SK-N-SH treated with all-trans-retinoic acid at 6 μM for 48 hours (cell line): Measurements from ENCODE around the gene GHRHR.

Source experiments
- ATAC-seq: fragments of 200-7000 bp; cut with Tn5 transposase; 3 replicates; pipeline ENCODE4 v1.9.1; 2020; ENCODE audit warnings: mild to moderate bottlenecking, moderate library complexity
- BACH2 ChIP-seq: fragments of 250-450 bp; sonication (Bioruptor Pico); IDR thresholded peaks from 2 replicates; pipeline ENCODE4 v1.9.0; 2021; ENCODE audit warnings: mild to moderate bottlenecking, borderline replicate concordance
- CSDC2 ChIP-seq: fragments of 250-450 bp; sonication (Bioruptor Pico); IDR thresholded peaks from 2 replicates; pipeline ENCODE4 v1.5.0; 2020; ENCODE audit warnings: mild to moderate bottlenecking, moderate library complexity
- ESRRG ChIP-seq: fragments of 250-450 bp; sonication (Bioruptor Pico); IDR thresholded peaks from 2 replicates; pipeline ENCODE4 v1.6.1; 2021; ENCODE audit warnings: mild to moderate bottlenecking
- GLIS3 ChIP-seq: fragments of 250-450 bp; sonication (Bioruptor Pico); IDR thresholded peaks from 2 replicates; pipeline ENCODE4 v1.5.0; 2020; ENCODE audit warnings: mild to moderate bottlenecking, moderate library complexity
- ISL1 ChIP-seq: fragments of 250-450 bp; sonication (Bioruptor Pico); IDR thresholded peaks from 2 replicates; pipeline ENCODE4 v2.1.2; 2022; ENCODE audit warnings: mild to moderate bottlenecking, moderate library complexity
- OSR1 ChIP-seq: fragments of 250-450 bp; sonication (Bioruptor Pico); IDR thresholded peaks from 2 replicates; pipeline ENCODE4 v1.8.0; 2022; ENCODE audit warnings: moderate library complexity, mild to moderate bottlenecking, inconsistent platforms
- PPARA ChIP-seq: fragments of 250-450 bp; sonication (Bioruptor Pico); IDR thresholded peaks from 2 replicates; pipeline ENCODE4 v1.5.0; 2020; ENCODE audit warnings: mild to moderate bottlenecking, borderline replicate concordance
- RARB ChIP-seq: fragments of 250-450 bp; sonication (Bioruptor Pico); IDR thresholded peaks from 2 replicates; pipeline ENCODE4 v1.8.0; 2021; ENCODE audit warnings: mild to moderate bottlenecking, moderate library complexity
- SNAI2 ChIP-seq: fragments of 250-450 bp; sonication (Bioruptor Pico); IDR thresholded peaks from 2 replicates; pipeline ENCODE4 v1.5.0; 2020; ENCODE audit warnings: mild to moderate bottlenecking, moderate library complexity
- TCF4 ChIP-seq: fragments of 250-450 bp; sonication (Bioruptor Pico); IDR thresholded peaks from 2 replicates; pipeline ENCODE4 v1.8.0; 2021; ENCODE audit warnings: mild to moderate bottlenecking, moderate library complexity, borderline replicate concordance
- ZC3H10 ChIP-seq: fragments of 250-450 bp; sonication (Bioruptor Pico); IDR thresholded peaks from 2 replicates; pipeline ENCODE4 v1.5.1; 2021; ENCODE audit warnings: mild to moderate bottlenecking, moderate library complexity
- ZFP3 ChIP-seq: fragments of 250-450 bp; sonication (Bioruptor Pico); IDR thresholded peaks from 2 replicates; pipeline ENCODE4 v1.5.0; 2020; ENCODE audit warnings: mild to moderate bottlenecking, moderate library complexity
- ZNF565 ChIP-seq: fragments of 450-650 bp; formaldehyde crosslinking; conservative IDR thresholded peaks from 2 replicates; pipeline ENCODE4 v1.5.0; 2020; ENCODE audit warnings: low read depth, mild to moderate bottlenecking, moderate library complexity
- ZNF70 ChIP-seq: fragments of 450-650 bp; formaldehyde crosslinking; IDR thresholded peaks from 2 replicates; pipeline ENCODE4 v1.5.0; 2020; ENCODE audit warnings: mild to moderate bottlenecking, moderate library complexity
- ZNF8 ChIP-seq: fragments of 450-650 bp; formaldehyde crosslinking; IDR thresholded peaks from 2 replicates; pipeline ENCODE4 v1.5.0; 2020; ENCODE audit warnings: mild to moderate bottlenecking, moderate library complexity
- TF ChIP-seq, protein P1 (sequence below): fragments of 250-450 bp; sonication (Bioruptor Pico); IDR thresholded peaks from 2 replicates; pipeline ENCODE4 v1.5.1; 2021; ENCODE audit warnings: mild to moderate bottlenecking, moderate library complexity
- TF ChIP-seq, protein P2 (sequence below): fragments of 250-450 bp; sonication (Bioruptor Pico); IDR thresholded peaks from 2 replicates; pipeline ENCODE4 v1.5.0; 2020; ENCODE audit warnings: mild to moderate bottlenecking, moderate library complexity
- TF ChIP-seq, protein P3 (sequence below): fragments of 250-450 bp; sonication (Bioruptor Pico); IDR thresholded peaks from 2 replicates; pipeline ENCODE4 v1.8.0; 2020; ENCODE audit warnings: mild to moderate bottlenecking, moderate library complexity, borderline replicate concordance
- TF ChIP-seq, protein P4 (sequence below): fragments of 250-450 bp; sonication (Bioruptor Pico); IDR thresholded peaks from 2 replicates; pipeline ENCODE4 v1.8.0; 2021; ENCODE audit warnings: low read depth, mild to moderate bottlenecking, moderate library complexity, borderline replicate concordance

GHRHR gene

DNA sequence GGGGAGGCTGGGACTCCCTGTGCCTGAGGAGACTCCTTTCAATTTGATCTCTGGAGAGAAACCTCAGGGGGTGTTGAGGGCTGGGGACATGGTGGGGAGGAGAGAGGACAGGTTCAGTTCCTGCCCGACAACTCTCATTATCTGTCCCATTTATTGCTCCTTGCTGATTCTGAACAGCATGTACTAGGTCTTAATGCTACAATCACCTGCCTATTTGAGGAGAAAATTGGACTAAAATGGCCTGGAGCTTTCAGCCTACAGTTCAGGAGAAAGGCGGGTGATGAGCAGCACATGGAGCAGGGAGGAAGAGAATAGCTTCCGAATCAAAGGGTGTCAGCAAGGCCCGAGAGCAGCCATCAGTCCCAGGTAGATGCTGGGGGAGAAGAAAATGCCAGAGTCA, 58.4 kb downstream of the GHRHR start:
- ATAC-seq: no peak
- no peak for TF ChIP-seq BACH2 (CRISPR knock-in tag)
- no peak for TF ChIP-seq SNAI2 (CRISPR knock-in tag)
- no peak for TF ChIP-seq GLIS3 (CRISPR knock-in tag)
- TF ChIP-seq ZNF8: no peak
- no peak for TF ChIP-seq CSDC2 (CRISPR knock-in tag)
- TF ChIP-seq RARB (CRISPR knock-in tag): no peak
- no peak for TF ChIP-seq ZC3H10 (CRISPR knock-in tag)
- TF ChIP-seq ZNF565: no peak
- TF ChIP-seq OSR1 (CRISPR knock-in tag): no peak
- TF ChIP-seq ESRRG (CRISPR knock-in tag): no peak
- TF ChIP-seq, protein P1, sequence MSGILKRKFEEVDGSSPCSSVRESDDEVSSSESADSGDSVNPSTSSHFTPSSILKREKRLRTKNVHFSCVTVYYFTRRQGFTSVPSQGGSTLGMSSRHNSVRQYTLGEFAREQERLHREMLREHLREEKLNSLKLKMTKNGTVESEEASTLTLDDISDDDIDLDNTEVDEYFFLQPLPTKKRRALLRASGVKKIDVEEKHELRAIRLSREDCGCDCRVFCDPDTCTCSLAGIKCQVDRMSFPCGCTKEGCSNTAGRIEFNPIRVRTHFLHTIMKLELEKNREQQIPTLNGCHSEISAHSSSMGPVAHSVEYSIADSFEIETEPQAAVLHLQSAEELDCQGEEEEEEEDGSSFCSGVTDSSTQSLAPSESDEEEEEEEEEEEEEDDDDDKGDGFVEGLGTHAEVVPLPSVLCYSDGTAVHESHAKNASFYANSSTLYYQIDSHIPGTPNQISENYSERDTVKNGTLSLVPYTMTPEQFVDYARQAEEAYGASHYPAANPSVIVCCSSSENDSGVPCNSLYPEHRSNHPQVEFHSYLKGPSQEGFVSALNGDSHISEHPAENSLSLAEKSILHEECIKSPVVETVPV: no peak

DNA sequence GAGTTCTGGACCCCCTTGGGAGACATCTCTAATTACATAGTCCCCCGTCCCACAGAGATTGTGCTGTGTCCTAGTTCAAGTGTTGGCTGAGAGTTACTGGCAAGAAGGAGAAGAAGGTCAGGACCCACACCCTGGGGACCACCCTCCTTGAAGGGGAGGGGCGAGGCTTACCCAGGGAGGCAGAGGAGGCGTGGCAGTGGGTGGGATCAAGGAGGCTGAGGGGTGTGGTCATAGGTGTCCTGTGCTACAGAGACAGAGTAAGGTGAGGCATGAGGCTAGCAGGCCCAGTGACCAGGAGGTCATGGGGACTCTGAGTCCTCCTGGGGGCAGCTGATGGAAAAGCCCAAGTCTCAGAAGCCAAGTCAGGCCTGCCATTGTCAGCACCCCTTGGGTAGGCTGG, 59.0 kb downstream of the GHRHR start:
- ATAC-seq: no peak
- TF ChIP-seq ISL1 (CRISPR knock-in tag) (no peak), GLIS3 (CRISPR knock-in tag) (no peak)
- TF ChIP-seq, protein P2, sequence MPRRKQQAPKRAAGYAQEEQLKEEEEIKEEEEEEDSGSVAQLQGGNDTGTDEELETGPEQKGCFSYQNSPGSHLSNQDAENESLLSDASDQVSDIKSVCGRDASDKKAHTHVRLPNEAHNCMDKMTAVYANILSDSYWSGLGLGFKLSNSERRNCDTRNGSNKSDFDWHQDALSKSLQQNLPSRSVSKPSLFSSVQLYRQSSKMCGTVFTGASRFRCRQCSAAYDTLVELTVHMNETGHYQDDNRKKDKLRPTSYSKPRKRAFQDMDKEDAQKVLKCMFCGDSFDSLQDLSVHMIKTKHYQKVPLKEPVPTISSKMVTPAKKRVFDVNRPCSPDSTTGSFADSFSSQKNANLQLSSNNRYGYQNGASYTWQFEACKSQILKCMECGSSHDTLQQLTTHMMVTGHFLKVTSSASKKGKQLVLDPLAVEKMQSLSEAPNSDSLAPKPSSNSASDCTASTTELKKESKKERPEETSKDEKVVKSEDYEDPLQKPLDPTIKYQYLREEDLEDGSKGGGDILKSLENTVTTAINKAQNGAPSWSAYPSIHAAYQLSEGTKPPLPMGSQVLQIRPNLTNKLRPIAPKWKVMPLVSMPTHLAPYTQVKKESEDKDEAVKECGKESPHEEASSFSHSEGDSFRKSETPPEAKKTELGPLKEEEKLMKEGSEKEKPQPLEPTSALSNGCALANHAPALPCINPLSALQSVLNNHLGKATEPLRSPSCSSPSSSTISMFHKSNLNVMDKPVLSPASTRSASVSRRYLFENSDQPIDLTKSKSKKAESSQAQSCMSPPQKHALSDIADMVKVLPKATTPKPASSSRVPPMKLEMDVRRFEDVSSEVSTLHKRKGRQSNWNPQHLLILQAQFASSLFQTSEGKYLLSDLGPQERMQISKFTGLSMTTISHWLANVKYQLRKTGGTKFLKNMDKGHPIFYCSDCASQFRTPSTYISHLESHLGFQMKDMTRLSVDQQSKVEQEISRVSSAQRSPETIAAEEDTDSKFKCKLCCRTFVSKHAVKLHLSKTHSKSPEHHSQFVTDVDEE (CRISPR knock-in tag): no peak

DNA sequence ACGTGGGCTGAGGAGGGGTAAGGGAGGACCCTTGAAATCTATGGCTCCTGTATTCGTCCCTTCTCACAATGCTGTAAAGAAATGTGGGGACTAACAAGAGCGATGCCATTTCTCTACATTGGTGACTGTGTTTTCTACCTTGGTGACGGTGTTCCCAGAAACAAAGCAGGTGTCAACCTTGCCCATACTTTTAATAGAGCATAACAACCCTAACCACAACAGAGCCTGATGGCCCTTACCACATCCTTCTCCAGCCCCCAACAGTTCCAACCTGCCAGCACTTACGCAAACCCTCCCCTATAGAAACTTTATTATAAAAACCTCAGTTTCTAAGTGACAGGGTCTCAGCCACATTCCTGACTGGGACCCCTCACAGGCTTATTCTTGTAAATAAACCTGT, 60.1 kb downstream of the GHRHR start:
- no peak for TF ChIP-seq SNAI2 (CRISPR knock-in tag)
- TF ChIP-seq ZC3H10 (CRISPR knock-in tag): no peak
- TF ChIP-seq, protein P1: no peak
- TF ChIP-seq, protein P3, sequence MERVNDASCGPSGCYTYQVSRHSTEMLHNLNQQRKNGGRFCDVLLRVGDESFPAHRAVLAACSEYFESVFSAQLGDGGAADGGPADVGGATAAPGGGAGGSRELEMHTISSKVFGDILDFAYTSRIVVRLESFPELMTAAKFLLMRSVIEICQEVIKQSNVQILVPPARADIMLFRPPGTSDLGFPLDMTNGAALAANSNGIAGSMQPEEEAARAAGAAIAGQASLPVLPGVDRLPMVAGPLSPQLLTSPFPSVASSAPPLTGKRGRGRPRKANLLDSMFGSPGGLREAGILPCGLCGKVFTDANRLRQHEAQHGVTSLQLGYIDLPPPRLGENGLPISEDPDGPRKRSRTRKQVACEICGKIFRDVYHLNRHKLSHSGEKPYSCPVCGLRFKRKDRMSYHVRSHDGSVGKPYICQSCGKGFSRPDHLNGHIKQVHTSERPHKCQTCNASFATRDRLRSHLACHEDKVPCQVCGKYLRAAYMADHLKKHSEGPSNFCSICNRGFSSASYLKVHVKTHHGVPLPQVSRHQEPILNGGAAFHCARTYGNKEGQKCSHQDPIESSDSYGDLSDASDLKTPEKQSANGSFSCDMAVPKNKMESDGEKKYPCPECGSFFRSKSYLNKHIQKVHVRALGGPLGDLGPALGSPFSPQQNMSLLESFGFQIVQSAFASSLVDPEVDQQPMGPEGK (CRISPR knock-in tag): no peak
- TF ChIP-seq ZNF8: no peak
- TF ChIP-seq TCF4 (CRISPR knock-in tag): no peak
- TF ChIP-seq ISL1 (CRISPR knock-in tag): no peak
- no peak for TF ChIP-seq ZFP3 (CRISPR knock-in tag)
- no peak for TF ChIP-seq CSDC2 (CRISPR knock-in tag)
- TF ChIP-seq ZNF70 (CRISPR knock-in tag): no peak
- no peak for TF ChIP-seq PPARA (CRISPR knock-in tag)
- ATAC-seq: no peak

DNA sequence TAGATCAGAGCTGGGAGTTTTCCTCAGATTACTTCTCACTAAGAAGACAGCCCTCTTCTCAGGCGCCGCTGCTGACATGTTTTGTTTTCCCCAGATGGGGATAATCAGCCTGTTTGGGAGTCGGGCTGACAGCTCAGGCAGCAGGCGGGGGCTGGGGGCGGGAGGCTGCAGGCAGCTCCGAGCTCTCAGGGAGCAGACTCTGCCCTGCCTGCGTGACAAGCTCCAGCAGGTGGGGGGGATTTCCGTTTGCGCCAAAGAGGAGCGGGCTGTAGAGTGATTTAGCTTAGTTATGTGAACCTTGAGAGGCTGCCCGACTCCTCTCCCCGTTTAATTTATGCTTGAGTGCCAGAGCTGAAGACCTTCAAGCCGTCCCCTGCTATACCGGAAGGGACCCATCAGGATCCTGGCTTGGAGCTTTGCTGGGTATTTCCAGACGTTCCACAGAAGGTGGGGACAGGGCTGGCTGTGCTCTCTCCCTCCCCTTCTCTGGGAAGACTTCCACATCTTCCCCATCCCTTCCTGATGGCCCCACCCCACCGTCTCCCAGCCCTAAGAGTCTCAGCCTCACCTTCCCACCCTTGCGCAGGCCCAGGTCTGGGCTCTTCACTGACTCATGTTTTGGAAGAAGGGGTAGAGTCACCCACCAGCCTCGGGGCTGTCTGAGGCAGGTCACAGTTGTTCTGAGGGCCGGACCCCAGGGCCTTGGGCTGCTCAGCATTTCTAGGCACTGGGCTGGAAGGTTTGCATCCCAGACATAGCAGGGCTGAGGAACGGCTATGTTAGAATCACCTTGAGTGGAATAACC, 63.6 kb downstream of the GHRHR start:
- TF ChIP-seq ZC3H10 (CRISPR knock-in tag) (no peak), RARB (CRISPR knock-in tag) (no peak), TCF4 (CRISPR knock-in tag) (no peak), ZFP3 (CRISPR knock-in tag) (no peak), ZNF70 (CRISPR knock-in tag) (no peak), OSR1 (CRISPR knock-in tag) (no peak), ZNF565 (no peak), BACH2 (CRISPR knock-in tag) (no peak)
- TF ChIP-seq, protein P4, sequence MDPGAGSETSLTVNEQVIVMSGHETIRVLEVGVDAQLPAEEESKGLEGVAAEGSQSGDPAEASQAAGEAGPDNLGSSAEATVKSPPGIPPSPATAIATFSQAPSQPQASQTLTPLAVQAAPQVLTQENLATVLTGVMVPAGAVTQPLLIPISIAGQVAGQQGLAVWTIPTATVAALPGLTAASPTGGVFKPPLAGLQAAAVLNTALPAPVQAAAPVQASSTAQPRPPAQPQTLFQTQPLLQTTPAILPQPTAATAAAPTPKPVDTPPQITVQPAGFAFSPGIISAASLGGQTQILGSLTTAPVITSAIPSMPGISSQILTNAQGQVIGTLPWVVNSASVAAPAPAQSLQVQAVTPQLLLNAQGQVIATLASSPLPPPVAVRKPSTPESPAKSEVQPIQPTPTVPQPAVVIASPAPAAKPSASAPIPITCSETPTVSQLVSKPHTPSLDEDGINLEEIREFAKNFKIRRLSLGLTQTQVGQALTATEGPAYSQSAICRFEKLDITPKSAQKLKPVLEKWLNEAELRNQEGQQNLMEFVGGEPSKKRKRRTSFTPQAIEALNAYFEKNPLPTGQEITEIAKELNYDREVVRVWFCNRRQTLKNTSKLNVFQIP (CRISPR knock-in tag): no peak
- ATAC-seq: peak; percentile 26
